Measurements from ENCODE around the gene C1orf232. TPM values are rescaled to one million over a fixed set of nuclear protein-coding genes. Genes with fewer than 3 reads are reported as not detected.

The C1orf232 gene
- total and polyA plus RNA-seq, 12 donors, result not detected

GRCh38 chr1:26170472-26170821 lies 1.7 kb upstream of the C1orf232 start:
- H3K4me1 ChIP-seq, result peaks cover 5 to 30% (median 16%) of the 10 kb centered on the region in 9 donors
- no peak for TF ChIP-seq CTCF (IDR thresholded peaks at IDR 0.05)
- ATAC-seq (no peak), DNase-seq (no peak)
- intact Hi-C loops (cut with DNase I), result loop anchor here in 4 of 10 donors (5.0 to 10.0 kb wide), 5 partner anchors 54 to 154 kb away; partner anchors contain the start of genes CD52 (in 1 of the 4) and CEP85 (in 1 of the 4)
- H3K9me3 ChIP-seq, result no peaks in the 10 kb centered on the region
- H3K36me3 ChIP-seq, result peaks cover 0 to 8% (median 0%) of the 10 kb centered on the region in 9 donors
- WGBS, 2 donors, result 79 to 80% methylated on average over 9 of the region's 9 CpGs
- H3K4me3 ChIP-seq, result peak overlapping the region; percentile 63 to 100 (median 88)
- H3K27ac ChIP-seq, result peak overlapping the region in 8 of 10 donors; percentile 79 to 89 (median 84)
- no peaks in the 10 kb centered on the region for H3K27me3 ChIP-seq

- no peaks in the 10 kb centered on the region for H3K9me3 ChIP-seq
These were observed 1.1 kb upstream of the C1orf232 start, which contains the start of gene ZNF593 for GRCh38 chr1:26169669-26170471. Gene ZNF593 (plus strand): TSS chr1:26169908. CDS start chr1:26169984, 76 bp downstream.

GRCh38 chr1:26169198-26169554 lies 413 bp upstream of the C1orf232 start:
- ATAC-seq (peak in 1 of 8 donors; percentile 2), DNase-seq (no peak)
- 30 to 32% methylated on average over 4 of the region's 4 CpGs for WGBS, 2 donors
- peaks cover 0 to 8% (median 0%) of the 10 kb centered on the region in 9 donors for H3K36me3 ChIP-seq
- peak overlapping the region in 8 of 10 donors; percentile 63 to 93 (median 83) for H3K4me3 ChIP-seq
- peaks cover 5 to 37% (median 18%) of the 10 kb centered on the region in 9 donors for H3K4me1 ChIP-seq
- TF ChIP-seq CTCF (IDR thresholded peaks at IDR 0.05), result no peak
- intact Hi-C loops (cut with DNase I), result loop anchor here in 7 of 10 donors (2.0 to 10.0 kb wide), 8 partner anchors 56 to 156 kb away; partner anchors contain the start of genes CEP85 (in 6 of the 7) and PDIK1L (in 1 of the 7)
- peak overlapping the region in 9 of 10 donors; percentile 79 to 89 (median 82) for H3K27ac ChIP-seq
- no peaks in the 10 kb centered on the region for H3K9me3 ChIP-seq
- peaks cover 0 to 6% (median 0%) of the 10 kb centered on the region in 7 donors for H3K27me3 ChIP-seq

More at GRCh38 chr1:26169669-26170471, 1.1 kb upstream of the C1orf232 start, which contains the start of gene ZNF593:
- Histone ChIP-seq H3K4me1 (peaks cover 5 to 33% (median 16%) of the 10 kb centered on the region in 9 donors), H3K27ac (peak within 1 kb of the TSS in 9 of 10 donors; percentile 79 to 89 (median 82)), H3K4me3 (peak within 1 kb of the TSS; percentile 63 to 100 (median 88)), H3K36me3 (peaks cover 0 to 8% (median 0%) of the 10 kb centered on the region in 9 donors), H3K27me3 (no peaks in the 10 kb centered on the region)
- peak; percentile 92 to 94 for DNase-seq
- WGBS, 2 donors, result 1 to 2% methylated on average over 62 to 76 of the region's 76 CpGs
- intact Hi-C loops (cut with DNase I), result loop anchor here (2.0 to 10.0 kb wide), 11 partner anchors 55 to 155 kb away; partner anchors contain the start of genes CEP85 (in 7 of the 10), CD52 (in 1 of the 10) and PDIK1L (in 1 of the 10)
- peak; percentile 80 to 97 (median 91) for TF ChIP-seq CTCF (IDR thresholded peaks at IDR 0.05)
- ATAC-seq, result peak; percentile 96 to 98 (median 97)

GRCh38 chr1:26166719-26167281 lies 2.0 kb downstream of the C1orf232 start:
- 87% methylated on average over 4 of the region's 4 CpGs for WGBS, 2 donors
- intact Hi-C loops (cut with DNase I), result loop anchor here in 6 of 10 donors (1.0 to 10.0 kb wide), 5 partner anchors 59 to 158 kb away; partner anchors contain the start of gene CEP85 (in 5 of the 6)
- ATAC-seq, result no peak
- no peaks in the 10 kb centered on the region for H3K9me3 ChIP-seq
- H3K4me1 ChIP-seq, result peaks cover 5 to 51% (median 30%) of the 10 kb centered on the region in 9 donors
- peaks cover 0 to 26% (median 0%) of the 10 kb centered on the region in 7 donors for H3K27me3 ChIP-seq
- no peak for DNase-seq
- H3K27ac ChIP-seq, result no peak overlapping the region
- H3K36me3 ChIP-seq, result peaks cover 0 to 13% (median 0%) of the 10 kb centered on the region in 9 donors
- H3K4me3 ChIP-seq, result no peak overlapping the region
- no peak for TF ChIP-seq CTCF (IDR thresholded peaks at IDR 0.05)

Data from heart right ventricle (tissue), 16 donors.